ENCODE data around the gene TOM1L2.

DNA sequence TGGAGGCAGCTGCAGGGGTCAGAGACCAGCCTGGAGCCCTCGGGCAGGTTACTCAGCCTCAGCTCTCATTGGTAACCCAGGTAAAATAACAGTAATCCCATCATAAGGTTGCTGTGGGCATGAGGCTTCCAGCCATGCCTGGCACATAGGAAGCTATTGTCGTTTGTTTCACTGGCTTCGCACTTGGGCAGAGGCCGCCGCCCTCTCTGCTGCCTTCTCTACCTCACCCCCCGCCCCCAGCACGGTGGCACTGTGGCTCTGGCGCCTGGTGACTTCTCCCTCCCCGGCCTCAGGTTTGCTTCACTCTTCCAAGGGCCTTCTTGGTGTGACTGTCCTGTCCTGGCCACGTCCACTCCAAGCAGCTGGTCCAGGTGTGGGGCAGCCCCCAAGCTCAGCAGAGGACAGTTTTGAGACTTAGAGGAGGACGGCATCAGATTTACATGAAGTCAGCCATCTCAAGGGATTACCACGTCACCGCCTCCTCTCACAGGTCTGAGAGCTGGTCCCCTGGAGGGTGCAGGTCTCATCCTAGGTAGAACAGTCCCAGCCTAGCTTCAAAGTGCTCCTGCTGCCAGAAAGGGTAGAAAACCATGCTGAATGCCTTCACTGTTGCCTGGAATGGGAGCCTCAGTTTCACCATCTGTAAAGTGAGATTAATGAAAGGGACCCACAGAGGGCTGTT lies 170.3 kb downstream of the TOM1L2 start:
- TF ChIP-seq, protein P1, sequence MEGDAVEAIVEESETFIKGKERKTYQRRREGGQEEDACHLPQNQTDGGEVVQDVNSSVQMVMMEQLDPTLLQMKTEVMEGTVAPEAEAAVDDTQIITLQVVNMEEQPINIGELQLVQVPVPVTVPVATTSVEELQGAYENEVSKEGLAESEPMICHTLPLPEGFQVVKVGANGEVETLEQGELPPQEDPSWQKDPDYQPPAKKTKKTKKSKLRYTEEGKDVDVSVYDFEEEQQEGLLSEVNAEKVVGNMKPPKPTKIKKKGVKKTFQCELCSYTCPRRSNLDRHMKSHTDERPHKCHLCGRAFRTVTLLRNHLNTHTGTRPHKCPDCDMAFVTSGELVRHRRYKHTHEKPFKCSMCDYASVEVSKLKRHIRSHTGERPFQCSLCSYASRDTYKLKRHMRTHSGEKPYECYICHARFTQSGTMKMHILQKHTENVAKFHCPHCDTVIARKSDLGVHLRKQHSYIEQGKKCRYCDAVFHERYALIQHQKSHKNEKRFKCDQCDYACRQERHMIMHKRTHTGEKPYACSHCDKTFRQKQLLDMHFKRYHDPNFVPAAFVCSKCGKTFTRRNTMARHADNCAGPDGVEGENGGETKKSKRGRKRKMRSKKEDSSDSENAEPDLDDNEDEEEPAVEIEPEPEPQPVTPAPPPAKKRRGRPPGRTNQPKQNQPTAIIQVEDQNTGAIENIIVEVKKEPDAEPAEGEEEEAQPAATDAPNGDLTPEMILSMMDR (IDR thresholded peaks at IDR 0.05; ENCODE audit: borderline replicate concordance, extremely low read depth, low read length, poor library complexity, severe bottlenecking), result no peak
- TF ChIP-seq EZH2 (IDR thresholded peaks at IDR 0.05; ENCODE audit: borderline replicate concordance, low read depth, low read length, severe bottlenecking), result no peak
